ENCODE data around the gene HNRNPC.

The HNRNPC gene

DNA sequence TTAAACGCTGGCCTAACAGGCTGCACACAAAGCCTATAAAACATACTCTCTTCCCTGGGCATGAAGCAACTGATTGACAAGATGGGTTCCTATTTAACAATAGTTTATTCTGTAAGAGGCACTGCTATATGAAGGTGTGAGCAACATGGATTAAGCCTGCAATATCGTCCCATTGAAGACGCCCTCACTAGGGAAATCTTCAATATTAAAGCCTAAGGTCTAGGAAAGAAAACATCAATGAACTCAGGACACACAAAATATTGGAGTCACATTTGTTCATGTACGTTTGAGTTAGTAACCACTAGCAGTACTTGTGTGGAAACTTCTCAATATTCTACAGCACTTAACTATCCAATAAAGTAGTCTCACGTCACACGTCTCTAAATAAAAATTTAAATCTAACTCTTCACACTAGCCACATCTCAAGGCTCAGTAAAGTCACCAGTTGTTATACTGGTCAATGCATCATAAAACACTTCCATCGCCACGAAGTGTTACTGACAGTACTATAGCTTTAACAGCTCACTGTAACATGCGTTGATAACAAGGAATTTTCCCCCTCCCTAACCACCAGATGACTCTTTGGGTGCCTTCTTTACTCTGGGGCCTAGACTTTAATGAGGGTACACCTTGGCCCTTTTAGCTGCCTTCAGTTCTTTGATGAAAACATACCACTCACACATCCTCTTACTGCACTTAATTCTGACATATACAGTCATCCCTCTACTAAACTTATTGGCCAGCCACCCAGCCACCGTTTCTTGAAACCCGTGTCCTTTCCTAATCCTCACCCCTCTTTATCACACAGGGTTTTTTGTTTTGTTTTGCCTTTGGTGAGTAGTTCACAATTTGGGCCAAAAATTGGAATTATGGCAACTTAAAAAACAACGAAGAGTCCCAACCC, 63.3 kb downstream of the HNRNPC start:
- Histone ChIP-seq H3K9ac (ENCODE audit: low read length in 5 of 5) (no peak overlapping the region), H3K9me3 (ENCODE audit: control insufficient read depth in 5 of 5, low read length in 5 of 5) (no peaks in the 10 kb centered on the region), H3K27ac (ENCODE audit: low read depth, low read length) (no peak overlapping the region), H3K4me3 (ENCODE audit: low read depth in 1 of 5, low read length in 5 of 5) (no peak overlapping the region), H3K4me1 (ENCODE audit: control insufficient read depth in 5 of 5, insufficient read depth in 5 of 5, low read length in 5 of 5) (peaks cover 0 to 6% (median 4%) of the 10 kb centered on the region in 5 donors), H3K27me3 (ENCODE audit: control insufficient read depth in 5 of 5, insufficient read depth in 4 of 5, low read length in 5 of 5) (no peaks in the 10 kb centered on the region), H3K36me3 (ENCODE audit: control insufficient read depth in 5 of 5, insufficient read depth in 5 of 5, low read length in 5 of 5) (peaks cover 40 to 62% (median 57%) of the 10 kb centered on the region in 5 donors)

DNA sequence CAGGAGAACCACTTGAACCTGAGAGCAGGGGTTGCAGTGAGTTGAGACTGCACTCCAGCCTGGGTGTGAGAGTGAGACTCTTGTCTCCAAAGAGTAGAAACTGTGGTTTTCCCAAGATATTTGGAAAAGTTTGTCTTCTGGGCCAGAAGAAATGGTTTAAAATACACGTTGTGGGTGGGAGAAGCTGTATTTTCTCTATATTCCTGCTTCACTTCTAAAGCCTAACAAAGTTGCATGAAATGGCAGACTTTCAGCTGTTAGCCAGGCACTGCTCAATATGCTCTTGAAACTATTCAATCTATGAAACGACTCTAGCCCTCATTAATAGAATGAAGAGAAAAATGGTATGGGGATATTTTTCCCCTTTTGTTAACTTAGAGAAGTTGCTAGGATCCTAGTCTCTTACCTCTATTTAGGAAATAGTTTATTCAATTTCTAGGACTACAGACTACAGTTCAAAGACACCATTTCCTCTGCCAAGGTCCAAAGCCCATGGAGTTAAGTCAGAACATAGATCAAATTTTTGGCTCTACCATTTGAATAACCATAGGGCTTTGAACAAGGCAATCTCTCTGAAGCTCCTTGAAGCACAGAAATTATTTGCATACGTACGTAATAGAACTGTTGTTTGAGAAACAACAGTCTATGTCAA, 64.1 kb downstream of the HNRNPC start:
- Histone ChIP-seq H3K27me3 (ENCODE audit: control insufficient read depth in 5 of 5, insufficient read depth in 4 of 5, low read length in 5 of 5) (no peaks in the 10 kb centered on the region), H3K4me1 (ENCODE audit: control insufficient read depth in 5 of 5, insufficient read depth in 5 of 5, low read length in 5 of 5) (peaks cover 0 to 6% (median 4%) of the 10 kb centered on the region in 5 donors), H3K36me3 (ENCODE audit: control insufficient read depth in 5 of 5, insufficient read depth in 5 of 5, low read length in 5 of 5) (peaks cover 38 to 60% (median 54%) of the 10 kb centered on the region in 5 donors), H3K9ac (ENCODE audit: low read length in 5 of 5) (no peak overlapping the region), H3K4me3 (ENCODE audit: low read depth in 1 of 5, low read length in 5 of 5) (no peak overlapping the region), H3K9me3 (ENCODE audit: control insufficient read depth in 5 of 5, low read length in 5 of 5) (no peaks in the 10 kb centered on the region), H3K27ac (ENCODE audit: low read depth, low read length) (no peak overlapping the region)

GRCh38 chr14:21204167-21205025, 64.8 kb downstream of the HNRNPC start:
- Histone ChIP-seq H3K27ac (ENCODE audit: low read depth, low read length) (no peak overlapping the region), H3K9ac (ENCODE audit: low read length in 5 of 5) (no peak overlapping the region), H3K36me3 (ENCODE audit: control insufficient read depth in 5 of 5, insufficient read depth in 5 of 5, low read length in 5 of 5) (peaks cover 30 to 52% (median 47%) of the 10 kb centered on the region in 5 donors), H3K4me1 (ENCODE audit: control insufficient read depth in 5 of 5, insufficient read depth in 5 of 5, low read length in 5 of 5) (peaks cover 0 to 6% (median 4%) of the 10 kb centered on the region in 5 donors), H3K27me3 (ENCODE audit: control insufficient read depth in 5 of 5, insufficient read depth in 4 of 5, low read length in 5 of 5) (no peaks in the 10 kb centered on the region), H3K9me3 (ENCODE audit: control insufficient read depth in 5 of 5, low read length in 5 of 5) (no peaks in the 10 kb centered on the region), H3K4me3 (ENCODE audit: low read depth in 1 of 5, low read length in 5 of 5) (no peak overlapping the region)

GRCh38 chr14:21203470-21204166, 65.6 kb downstream of the HNRNPC start:
- Histone ChIP-seq H3K27ac (ENCODE audit: low read depth, low read length) (no peak overlapping the region), H3K4me1 (ENCODE audit: control insufficient read depth in 5 of 5, insufficient read depth in 5 of 5, low read length in 5 of 5) (peaks cover 0 to 6% (median 4%) of the 10 kb centered on the region in 5 donors), H3K36me3 (ENCODE audit: control insufficient read depth in 5 of 5, insufficient read depth in 5 of 5, low read length in 5 of 5) (peaks cover 23 to 45% (median 39%) of the 10 kb centered on the region in 5 donors), H3K4me3 (ENCODE audit: low read depth in 1 of 5, low read length in 5 of 5) (no peak overlapping the region), H3K9ac (ENCODE audit: low read length in 5 of 5) (no peak overlapping the region), H3K27me3 (ENCODE audit: control insufficient read depth in 5 of 5, insufficient read depth in 4 of 5, low read length in 5 of 5) (no peaks in the 10 kb centered on the region), H3K9me3 (ENCODE audit: control insufficient read depth in 5 of 5, low read length in 5 of 5) (no peaks in the 10 kb centered on the region)

DNA sequence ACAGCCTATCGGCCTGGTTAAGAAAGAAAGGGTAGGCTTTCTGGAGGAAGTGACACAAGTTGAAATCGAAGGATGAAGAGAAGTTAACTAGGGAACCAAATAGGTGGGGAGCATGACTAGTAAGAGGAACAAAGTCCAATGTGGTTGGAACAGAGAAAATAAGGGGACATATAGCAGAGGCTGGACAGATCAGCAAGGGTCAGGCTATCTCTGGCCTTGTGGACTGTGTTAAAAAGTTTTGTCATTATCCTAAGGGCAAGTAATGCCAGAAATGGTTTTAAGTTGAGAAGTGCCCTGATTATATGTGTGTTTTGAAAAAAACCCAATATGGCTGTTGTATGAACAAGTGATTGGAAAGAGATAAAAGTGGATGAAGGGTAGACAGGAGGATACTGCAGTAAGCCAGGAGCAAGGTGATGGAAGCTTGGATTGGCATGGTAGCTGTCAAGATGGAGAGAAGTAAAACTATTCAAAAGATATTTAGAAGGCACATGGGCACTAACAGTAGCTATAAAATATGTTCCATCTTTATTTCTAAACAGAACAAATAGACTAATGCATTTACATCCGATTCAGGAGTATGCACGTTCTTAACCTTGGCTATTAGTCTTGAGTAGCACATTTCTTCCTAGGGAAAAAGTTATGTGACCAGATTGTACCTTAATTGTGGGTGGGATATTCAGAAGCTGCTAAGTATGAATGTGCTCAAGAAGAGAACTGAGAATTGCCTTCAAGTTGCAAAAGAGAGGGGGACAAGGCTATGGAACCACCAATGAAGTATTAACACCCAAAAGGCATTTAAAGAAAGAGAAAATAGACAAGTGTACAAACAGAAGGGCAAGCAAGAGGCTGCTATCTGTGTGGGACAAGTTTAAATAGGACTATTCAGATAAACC, 66.5 kb downstream of the HNRNPC start:
- Histone ChIP-seq H3K27ac (ENCODE audit: low read depth, low read length) (no peak overlapping the region), H3K9ac (ENCODE audit: low read length in 5 of 5) (no peak overlapping the region), H3K9me3 (ENCODE audit: control insufficient read depth in 5 of 5, low read length in 5 of 5) (no peaks in the 10 kb centered on the region), H3K36me3 (ENCODE audit: control insufficient read depth in 5 of 5, insufficient read depth in 5 of 5, low read length in 5 of 5) (peaks cover 18 to 37% (median 30%) of the 10 kb centered on the region in 5 donors), H3K4me1 (ENCODE audit: control insufficient read depth in 5 of 5, insufficient read depth in 5 of 5, low read length in 5 of 5) (peaks cover 0 to 6% (median 4%) of the 10 kb centered on the region in 5 donors), H3K27me3 (ENCODE audit: control insufficient read depth in 5 of 5, insufficient read depth in 4 of 5, low read length in 5 of 5) (no peaks in the 10 kb centered on the region), H3K4me3 (ENCODE audit: low read depth in 1 of 5, low read length in 5 of 5) (no peak overlapping the region)

- no peak overlapping the region for H3K9ac ChIP-seq (ENCODE audit: low read length in 5 of 5)
- H3K4me3 ChIP-seq (ENCODE audit: low read depth in 1 of 5, low read length in 5 of 5): no peak overlapping the region
- H3K4me1 ChIP-seq (ENCODE audit: control insufficient read depth in 5 of 5, insufficient read depth in 5 of 5, low read length in 5 of 5): peaks cover 0 to 6% (median 4%) of the 10 kb centered on the region in 5 donors
- no peak overlapping the region for H3K27ac ChIP-seq (ENCODE audit: low read depth, low read length)
- peaks cover 10 to 29% (median 22%) of the 10 kb centered on the region in 5 donors for H3K36me3 ChIP-seq (ENCODE audit: control insufficient read depth in 5 of 5, insufficient read depth in 5 of 5, low read length in 5 of 5)
- H3K27me3 ChIP-seq (ENCODE audit: control insufficient read depth in 5 of 5, insufficient read depth in 4 of 5, low read length in 5 of 5): no peaks in the 10 kb centered on the region
- peaks cover 0 to 4% (median 0%) of the 10 kb centered on the region in 5 donors for H3K9me3 ChIP-seq (ENCODE audit: control insufficient read depth in 5 of 5, low read length in 5 of 5)
These were observed 67.3 kb downstream of the HNRNPC start for GRCh38 chr14:21201732-21202462.

GRCh38 chr14:21200752-21201461, 68.3 kb downstream of the HNRNPC start:
- Histone ChIP-seq H3K9me3 (ENCODE audit: control insufficient read depth in 5 of 5, low read length in 5 of 5) (peaks cover 0 to 4% (median 0%) of the 10 kb centered on the region in 5 donors), H3K27ac (ENCODE audit: low read depth, low read length) (no peak overlapping the region), H3K4me3 (ENCODE audit: low read depth in 1 of 5, low read length in 5 of 5) (no peak overlapping the region), H3K27me3 (ENCODE audit: control insufficient read depth in 5 of 5, insufficient read depth in 4 of 5, low read length in 5 of 5) (no peaks in the 10 kb centered on the region), H3K36me3 (ENCODE audit: control insufficient read depth in 5 of 5, insufficient read depth in 5 of 5, low read length in 5 of 5) (peaks cover 7 to 19% (median 15%) of the 10 kb centered on the region in 5 donors), H3K4me1 (ENCODE audit: control insufficient read depth in 5 of 5, insufficient read depth in 5 of 5, low read length in 5 of 5) (peaks cover 0 to 6% (median 4%) of the 10 kb centered on the region in 5 donors), H3K9ac (ENCODE audit: low read length in 5 of 5) (no peak overlapping the region)
